ENCODE results near the gene PTOV1. TPM values are rescaled to one million over a fixed set of nuclear protein-coding genes. Genes with fewer than 3 reads are reported as not detected.

PTOV1 gene
- total RNA-seq, 1 experiment from 2014 or later = 114 TPM

GRCh38 chr19:49860336-49861102 lies 9.6 kb downstream of the PTOV1 start:
- H3K9me3 ChIP-seq (ENCODE audit: control insufficient read depth, insufficient read depth, low read depth, low read length) = no peaks in the 10 kb centered on the region
- ChIA-PET CTCF (no interaction called here), POLR2A (no interaction called here)
- DNase-seq (ENCODE audit: low read depth, low spot score) (no peak), ATAC-seq (peak; percentile 5; the same call in 1 of the 2 replicates)
- H3K36me3 ChIP-seq (ENCODE audit: control insufficient read depth, insufficient read depth, low read length) = no peaks in the 10 kb centered on the region
- no peak for TF ChIP-seq POLR2AphosphoS5 (IDR thresholded peaks at IDR 0.05; ENCODE audit: low read depth, low read length)
- TF ChIP-seq SIN3A (IDR thresholded peaks at IDR 0.05; ENCODE audit: borderline replicate concordance, insufficient read depth, low read depth, low read length) = no peak
- TF ChIP-seq, protein P1, sequence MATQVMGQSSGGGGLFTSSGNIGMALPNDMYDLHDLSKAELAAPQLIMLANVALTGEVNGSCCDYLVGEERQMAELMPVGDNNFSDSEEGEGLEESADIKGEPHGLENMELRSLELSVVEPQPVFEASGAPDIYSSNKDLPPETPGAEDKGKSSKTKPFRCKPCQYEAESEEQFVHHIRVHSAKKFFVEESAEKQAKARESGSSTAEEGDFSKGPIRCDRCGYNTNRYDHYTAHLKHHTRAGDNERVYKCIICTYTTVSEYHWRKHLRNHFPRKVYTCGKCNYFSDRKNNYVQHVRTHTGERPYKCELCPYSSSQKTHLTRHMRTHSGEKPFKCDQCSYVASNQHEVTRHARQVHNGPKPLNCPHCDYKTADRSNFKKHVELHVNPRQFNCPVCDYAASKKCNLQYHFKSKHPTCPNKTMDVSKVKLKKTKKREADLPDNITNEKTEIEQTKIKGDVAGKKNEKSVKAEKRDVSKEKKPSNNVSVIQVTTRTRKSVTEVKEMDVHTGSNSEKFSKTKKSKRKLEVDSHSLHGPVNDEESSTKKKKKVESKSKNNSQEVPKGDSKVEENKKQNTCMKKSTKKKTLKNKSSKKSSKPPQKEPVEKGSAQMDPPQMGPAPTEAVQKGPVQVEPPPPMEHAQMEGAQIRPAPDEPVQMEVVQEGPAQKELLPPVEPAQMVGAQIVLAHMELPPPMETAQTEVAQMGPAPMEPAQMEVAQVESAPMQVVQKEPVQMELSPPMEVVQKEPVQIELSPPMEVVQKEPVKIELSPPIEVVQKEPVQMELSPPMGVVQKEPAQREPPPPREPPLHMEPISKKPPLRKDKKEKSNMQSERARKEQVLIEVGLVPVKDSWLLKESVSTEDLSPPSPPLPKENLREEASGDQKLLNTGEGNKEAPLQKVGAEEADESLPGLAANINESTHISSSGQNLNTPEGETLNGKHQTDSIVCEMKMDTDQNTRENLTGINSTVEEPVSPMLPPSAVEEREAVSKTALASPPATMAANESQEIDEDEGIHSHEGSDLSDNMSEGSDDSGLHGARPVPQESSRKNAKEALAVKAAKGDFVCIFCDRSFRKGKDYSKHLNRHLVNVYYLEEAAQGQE (IDR thresholded peaks at IDR 0.05; ENCODE audit: insufficient read depth in 1 of 2, low read depth in 2 of 2, low read length in 1 of 2) = no peak
- no peak for TF ChIP-seq TCF7L2 (IDR thresholded peaks at IDR 0.05; ENCODE audit: low read depth, low read length)
- intact Hi-C loops (cut with micrococcal nuclease; ENCODE audit: unreplicated experiment) = no loop called here
- H3K27ac ChIP-seq (ENCODE audit: low read length) = peak overlapping the region; percentile 84
- no peak overlapping the region for H3K4me3 ChIP-seq (ENCODE audit: low read depth in 2 of 2, low read length in 2 of 2)
- in situ Hi-C loops (cut with HindIII; ENCODE audit: low pct_unique_long_range_greater_than_20kb, low sequenced_read_pairs) = no loop called here
- BruUV-seq (replicated peaks) = no TSS peak
- H3K27me3 ChIP-seq (ENCODE audit: control insufficient read depth, insufficient read depth, low read length) = no peaks in the 10 kb centered on the region
- H3K4me1 ChIP-seq (ENCODE audit: control insufficient read depth, insufficient read depth, low read length) = peaks cover 41% of the 10 kb centered on the region

DNA sequence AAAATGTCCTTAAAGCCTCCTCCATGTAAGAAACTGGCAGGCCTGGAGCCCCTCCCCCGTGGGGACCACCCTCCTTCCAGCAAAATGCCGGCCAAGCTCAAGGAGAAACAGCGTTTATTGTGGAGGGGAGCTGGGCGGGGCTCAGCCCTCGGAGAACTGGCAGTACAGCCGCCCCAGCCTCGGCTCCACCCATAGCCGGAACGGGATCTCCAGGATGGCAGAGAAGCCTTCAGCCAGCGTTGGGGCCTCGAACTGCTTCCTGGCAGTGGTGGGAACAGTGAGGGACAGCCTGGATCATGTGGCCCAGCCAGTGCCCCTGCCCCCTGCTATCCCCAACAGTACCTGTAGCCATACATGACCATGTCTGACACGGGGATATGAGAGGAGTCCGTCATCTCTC lies 10.1 kb downstream of the PTOV1 start:
- TF ChIP-seq, protein P2, sequence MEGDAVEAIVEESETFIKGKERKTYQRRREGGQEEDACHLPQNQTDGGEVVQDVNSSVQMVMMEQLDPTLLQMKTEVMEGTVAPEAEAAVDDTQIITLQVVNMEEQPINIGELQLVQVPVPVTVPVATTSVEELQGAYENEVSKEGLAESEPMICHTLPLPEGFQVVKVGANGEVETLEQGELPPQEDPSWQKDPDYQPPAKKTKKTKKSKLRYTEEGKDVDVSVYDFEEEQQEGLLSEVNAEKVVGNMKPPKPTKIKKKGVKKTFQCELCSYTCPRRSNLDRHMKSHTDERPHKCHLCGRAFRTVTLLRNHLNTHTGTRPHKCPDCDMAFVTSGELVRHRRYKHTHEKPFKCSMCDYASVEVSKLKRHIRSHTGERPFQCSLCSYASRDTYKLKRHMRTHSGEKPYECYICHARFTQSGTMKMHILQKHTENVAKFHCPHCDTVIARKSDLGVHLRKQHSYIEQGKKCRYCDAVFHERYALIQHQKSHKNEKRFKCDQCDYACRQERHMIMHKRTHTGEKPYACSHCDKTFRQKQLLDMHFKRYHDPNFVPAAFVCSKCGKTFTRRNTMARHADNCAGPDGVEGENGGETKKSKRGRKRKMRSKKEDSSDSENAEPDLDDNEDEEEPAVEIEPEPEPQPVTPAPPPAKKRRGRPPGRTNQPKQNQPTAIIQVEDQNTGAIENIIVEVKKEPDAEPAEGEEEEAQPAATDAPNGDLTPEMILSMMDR (IDR thresholded peaks at IDR 0.05) = no peak
- TF ChIP-seq, protein P1 (IDR thresholded peaks at IDR 0.05; ENCODE audit: insufficient read depth in 1 of 2, low read depth in 2 of 2, low read length in 1 of 2) = no peak
- TF ChIP-seq POLR2AphosphoS5 (IDR thresholded peaks at IDR 0.05; ENCODE audit: low read depth, low read length) (no peak), TCF7L2 (IDR thresholded peaks at IDR 0.05; ENCODE audit: low read depth, low read length) (no peak), SIN3A (IDR thresholded peaks at IDR 0.05; ENCODE audit: borderline replicate concordance, insufficient read depth, low read depth, low read length) (no peak)
- in situ Hi-C loops (cut with HindIII; ENCODE audit: low pct_unique_long_range_greater_than_20kb, low sequenced_read_pairs) = no loop called here
- Histone ChIP-seq H3K27ac (ENCODE audit: low read length) (peak overlapping the region; percentile 84), H3K9me3 (ENCODE audit: control insufficient read depth, insufficient read depth, low read depth, low read length) (no peaks in the 10 kb centered on the region), H3K36me3 (ENCODE audit: control insufficient read depth, insufficient read depth, low read length) (no peaks in the 10 kb centered on the region), H3K4me3 (ENCODE audit: low read depth in 2 of 2, low read length in 2 of 2) (no peak overlapping the region), H3K4me1 (ENCODE audit: control insufficient read depth, insufficient read depth, low read length) (peaks cover 41% of the 10 kb centered on the region), H3K27me3 (ENCODE audit: control insufficient read depth, insufficient read depth, low read length) (no peaks in the 10 kb centered on the region)
- DNase-seq (ENCODE audit: low read depth, low spot score) (no peak), ATAC-seq (peak; percentile 27)
- CTCF ChIA-PET = no interaction called here
- intact Hi-C loops (cut with micrococcal nuclease; ENCODE audit: unreplicated experiment) = no loop called here
- POLR2A ChIA-PET = no interaction called here
- BruUV-seq (replicated peaks) = no TSS peak
